WTC11 (cell line): ENCODE measurements around the gene APPL1. TPM values are rescaled to one million over a fixed set of nuclear protein-coding genes. Genes with fewer than 3 reads are reported as not detected.
A peak's percentile ranks its signal among the peaks of the same experiment; 100 is the strongest.

Experiments used
- ATAC-seq: fragments of 200-7000 bp; cut with Tn5 transposase; 2 replicates; pipeline ENCODE4 v1.10.0; 2021; ENCODE audit warnings: mild to moderate bottlenecking, moderate library complexity
- CTCF ChIA-PET: fragments of 300-600 bp; sonication (Branson Sonifier 250); formaldehyde crosslinking; loops from one replicate; lab custom pipeline; 2021; ENCODE audit warnings: antibody characterized with exemption; lab: Charles Lee
- POLR2A ChIA-PET: fragments of 350-600 bp; sonication (Branson Sonifier 250); formaldehyde crosslinking; loops from one replicate; lab custom pipeline; 2021; ENCODE audit warnings: antibody characterized with exemption; lab: Charles Lee
- DNase-seq: peaks from one replicate; pipeline ENCODE4 v3.0.0; 2021; ENCODE audit warnings: low spot score
- H3K27ac Mint-ChIP-seq: 2 replicates; pipeline ENCODE4 v1.8.0; 2021; ENCODE audit warnings: mixed read lengths
- H3K27me3 Mint-ChIP-seq: 2 replicates; pipeline ENCODE4 v1.8.0; 2021; ENCODE audit warnings: low read depth, mild to moderate bottlenecking, moderate library complexity, mixed read lengths
- H3K36me3 Mint-ChIP-seq: 2 replicates; pipeline ENCODE4 v1.8.0; 2021; ENCODE audit warnings: mixed read lengths
- H3K4me1 Mint-ChIP-seq: 2 replicates; pipeline ENCODE4 v1.8.0; 2022; ENCODE audit warnings: mixed read lengths
- H3K4me3 Mint-ChIP-seq: 2 replicates; pipeline ENCODE4 v1.8.0; 2021; ENCODE audit warnings: mild to moderate bottlenecking, moderate library complexity, mixed read lengths
- H3K9me3 Mint-ChIP-seq: 2 replicates; pipeline ENCODE4 v1.8.0; 2021; ENCODE audit warnings: mixed read lengths
- AFF4 ChIP-seq: sonication (generic); formaldehyde crosslinking; IDR thresholded peaks from 2 replicates; pipeline ENCODE4 v1.8.1; 2023; ENCODE audit warnings: mild to moderate bottlenecking, missing genetic modification reagents, borderline replicate concordance
- ATF3 ChIP-seq: sonication (generic); formaldehyde crosslinking; conservative IDR thresholded peaks from 2 replicates; pipeline ENCODE4 v1.8.1; 2022; ENCODE audit warnings: mild to moderate bottlenecking, missing genetic modification reagents
- E2F4 ChIP-seq: sonication (generic); formaldehyde crosslinking; IDR thresholded peaks from 2 replicates; pipeline ENCODE4 v1.8.1; 2022; ENCODE audit warnings: low read depth, mild to moderate bottlenecking, moderate library complexity, missing genetic modification reagents, borderline replicate concordance
- EMX1 ChIP-seq: fragments of 250-450 bp; sonication (Bioruptor Pico); IDR thresholded peaks from 2 replicates; pipeline ENCODE4 v1.8.0; 2021; ENCODE audit warnings: mild to moderate bottlenecking
- FOXJ3 ChIP-seq: sonication (generic); formaldehyde crosslinking; IDR thresholded peaks from 2 replicates; pipeline ENCODE4 v1.9.0; 2021; ENCODE audit warnings: missing genetic modification reagents, mild to moderate bottlenecking, borderline replicate concordance
- NFATC4 ChIP-seq: fragments of 250-450 bp; sonication (Bioruptor Pico); IDR thresholded peaks from 2 replicates; pipeline ENCODE4 v1.9.0; 2021; ENCODE audit warnings: mild to moderate bottlenecking
- NFYB ChIP-seq: sonication (generic); formaldehyde crosslinking; conservative IDR thresholded peaks from 2 replicates; pipeline ENCODE4 v1.8.0; 2022; ENCODE audit warnings: low read depth, missing genetic modification reagents
- RORB ChIP-seq: fragments of 250-450 bp; sonication (Bioruptor Pico); IDR thresholded peaks from 2 replicates; pipeline ENCODE4 v1.9.0; 2021; ENCODE audit warnings: mild to moderate bottlenecking
- SMAD3 ChIP-seq: sonication (generic); formaldehyde crosslinking; IDR thresholded peaks from 2 replicates; pipeline ENCODE4 v1.8.0; 2022; ENCODE audit warnings: missing genetic modification reagents, mild to moderate bottlenecking, borderline replicate concordance
- STAT6 ChIP-seq: sonication (generic); formaldehyde crosslinking; conservative IDR thresholded peaks from 2 replicates; pipeline ENCODE4 v1.8.1; 2023; ENCODE audit warnings: mild to moderate bottlenecking, low read depth, missing genetic modification reagents, moderate library complexity
- TP53 ChIP-seq: sonication (generic); formaldehyde crosslinking; IDR thresholded peaks from 2 replicates; pipeline ENCODE4 v1.8.1; 2023; ENCODE audit warnings: mild to moderate bottlenecking, missing genetic modification reagents
- USF1 ChIP-seq: sonication (generic); formaldehyde crosslinking; IDR thresholded peaks from 2 replicates; pipeline ENCODE4 v1.8.0; 2022; ENCODE audit warnings: mild to moderate bottlenecking, missing genetic modification reagents
- ZBTB21 ChIP-seq: sonication (generic); formaldehyde crosslinking; IDR thresholded peaks from 2 replicates; pipeline ENCODE4 v1.8.1; 2023; ENCODE audit warnings: mild to moderate bottlenecking, missing genetic modification reagents, borderline replicate concordance
- ZNF121 ChIP-seq: sonication (generic); formaldehyde crosslinking; IDR thresholded peaks from 2 replicates; pipeline ENCODE4 v1.8.0; 2023; ENCODE audit warnings: missing genetic modification reagents
- total RNA-seq: library from RNA; stranded (reverse); gene quantifications from 3 replicates; pipeline ENCODE4 v1.2.3, GENCODE V29; 2021
- TF ChIP-seq, protein P1 (sequence below): sonication (generic); formaldehyde crosslinking; IDR thresholded peaks from 2 replicates; pipeline ENCODE4 v1.8.0; 2023; ENCODE audit warnings: missing genetic modification reagents, mild to moderate bottlenecking, borderline replicate concordance
- TF ChIP-seq, protein P2 (sequence below): sonication (generic); formaldehyde crosslinking; IDR thresholded peaks from 2 replicates; pipeline ENCODE4 v1.8.1; 2022; ENCODE audit warnings: low read depth, missing genetic modification reagents, borderline replicate concordance

The APPL1 gene
- total RNA-seq, 1 experiment from 2014 or later: 35.8 TPM

DNA sequence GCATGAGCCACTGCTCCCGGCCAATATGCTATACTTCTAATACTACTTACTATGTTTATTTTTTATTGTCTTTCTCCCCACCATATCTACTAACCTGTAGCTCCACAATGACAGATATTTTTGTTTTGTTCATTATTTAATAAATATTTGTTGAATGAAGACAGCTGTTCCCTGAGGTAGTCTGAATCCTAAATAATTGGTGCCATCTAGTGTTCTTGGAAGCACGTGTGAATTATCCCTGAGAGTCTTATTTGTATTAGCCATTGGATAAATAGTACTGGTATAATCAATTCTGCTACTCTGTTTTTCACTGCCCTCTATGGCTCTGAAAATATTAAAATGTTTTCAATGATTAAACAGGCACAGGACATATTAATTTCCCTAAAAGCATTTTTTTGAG lies 5.6 kb upstream of the APPL1 start (continued):
- no peak for TF ChIP-seq AFF4 (CRISPR knock-in tag)

- peaks cover 6% of the 10 kb centered on the region; the same call in 1 of the 2 replicates for H3K27me3 Mint-ChIP-seq
- no peaks in the 10 kb centered on the region for H3K9me3 Mint-ChIP-seq
- ChIA-PET POLR2A (no interaction called here), CTCF (interaction anchor here (3.4 kb wide), 1 partner anchor 26 kb away, joined by 13 read pairs; the partner anchor contains the start of gene HESX1)
- H3K4me1 Mint-ChIP-seq: peaks cover 26% of the 10 kb centered on the region
- no peaks in the 10 kb centered on the region for H3K36me3 Mint-ChIP-seq
- no peak overlapping the region for H3K27ac Mint-ChIP-seq
- no peak overlapping the region for H3K4me3 Mint-ChIP-seq
- DNase-seq (no peak), ATAC-seq (no peak)
- TF ChIP-seq USF1 (CRISPR knock-in tag): no peak
- TF ChIP-seq TP53 (CRISPR knock-in tag): no peak
- no peak for TF ChIP-seq NFATC4 (CRISPR knock-in tag)
- no peak for TF ChIP-seq ATF3 (CRISPR knock-in tag)
- TF ChIP-seq, protein P1, sequence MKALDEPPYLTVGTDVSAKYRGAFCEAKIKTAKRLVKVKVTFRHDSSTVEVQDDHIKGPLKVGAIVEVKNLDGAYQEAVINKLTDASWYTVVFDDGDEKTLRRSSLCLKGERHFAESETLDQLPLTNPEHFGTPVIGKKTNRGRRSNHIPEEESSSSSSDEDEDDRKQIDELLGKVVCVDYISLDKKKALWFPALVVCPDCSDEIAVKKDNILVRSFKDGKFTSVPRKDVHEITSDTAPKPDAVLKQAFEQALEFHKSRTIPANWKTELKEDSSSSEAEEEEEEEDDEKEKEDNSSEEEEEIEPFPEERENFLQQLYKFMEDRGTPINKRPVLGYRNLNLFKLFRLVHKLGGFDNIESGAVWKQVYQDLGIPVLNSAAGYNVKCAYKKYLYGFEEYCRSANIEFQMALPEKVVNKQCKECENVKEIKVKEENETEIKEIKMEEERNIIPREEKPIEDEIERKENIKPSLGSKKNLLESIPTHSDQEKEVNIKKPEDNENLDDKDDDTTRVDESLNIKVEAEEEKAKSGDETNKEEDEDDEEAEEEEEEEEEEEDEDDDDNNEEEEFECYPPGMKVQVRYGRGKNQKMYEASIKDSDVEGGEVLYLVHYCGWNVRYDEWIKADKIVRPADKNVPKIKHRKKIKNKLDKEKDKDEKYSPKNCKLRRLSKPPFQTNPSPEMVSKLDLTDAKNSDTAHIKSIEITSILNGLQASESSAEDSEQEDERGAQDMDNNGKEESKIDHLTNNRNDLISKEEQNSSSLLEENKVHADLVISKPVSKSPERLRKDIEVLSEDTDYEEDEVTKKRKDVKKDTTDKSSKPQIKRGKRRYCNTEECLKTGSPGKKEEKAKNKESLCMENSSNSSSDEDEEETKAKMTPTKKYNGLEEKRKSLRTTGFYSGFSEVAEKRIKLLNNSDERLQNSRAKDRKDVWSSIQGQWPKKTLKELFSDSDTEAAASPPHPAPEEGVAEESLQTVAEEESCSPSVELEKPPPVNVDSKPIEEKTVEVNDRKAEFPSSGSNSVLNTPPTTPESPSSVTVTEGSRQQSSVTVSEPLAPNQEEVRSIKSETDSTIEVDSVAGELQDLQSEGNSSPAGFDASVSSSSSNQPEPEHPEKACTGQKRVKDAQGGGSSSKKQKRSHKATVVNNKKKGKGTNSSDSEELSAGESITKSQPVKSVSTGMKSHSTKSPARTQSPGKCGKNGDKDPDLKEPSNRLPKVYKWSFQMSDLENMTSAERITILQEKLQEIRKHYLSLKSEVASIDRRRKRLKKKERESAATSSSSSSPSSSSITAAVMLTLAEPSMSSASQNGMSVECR (CRISPR knock-in tag): no peak
- TF ChIP-seq ZNF121 (CRISPR knock-in tag): no peak
- no peak for TF ChIP-seq ZBTB21 (CRISPR knock-in tag)
- TF ChIP-seq E2F4 (CRISPR knock-in tag): no peak
Observed at GRCh38 chr3:57224856-57225255, 2.7 kb upstream of the APPL1 start.

DNA sequence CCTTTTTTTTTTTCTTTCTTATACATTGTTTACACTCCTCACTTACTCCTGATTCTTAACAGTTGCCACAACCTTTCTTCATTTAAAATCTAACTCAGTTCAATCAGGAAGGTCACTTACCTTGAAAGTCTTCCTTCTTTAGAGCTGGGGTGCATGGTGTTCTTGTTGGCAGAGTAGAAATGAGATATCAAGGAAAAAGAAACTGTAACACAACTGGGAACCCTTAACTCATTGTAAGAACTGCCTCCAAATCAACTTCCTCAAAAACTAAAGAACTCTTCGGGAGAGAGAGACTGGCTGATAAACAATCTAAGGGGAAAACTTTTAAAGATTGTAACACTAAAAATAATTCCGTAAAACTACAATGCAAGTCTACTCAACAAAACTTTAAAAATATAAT lies 1.4 kb upstream of the APPL1 start:
- Mint-ChIP-seq H3K9me3 (no peaks in the 10 kb centered on the region), H3K36me3 (no peaks in the 10 kb centered on the region), H3K4me3 (0 out of 2 replicates have a peak overlapping the region, but pooled peaks have one; percentile 16), H3K27ac (peak overlapping the region; percentile 42; the same call in 1 of the 2 replicates), H3K4me1 (peaks cover 26% of the 10 kb centered on the region), H3K27me3 (peaks cover 6% of the 10 kb centered on the region; the same call in 1 of the 2 replicates)
- DNase-seq (no peak), ATAC-seq (no peak)
- CTCF ChIA-PET: interaction anchor here (0.9 to 2.0 kb wide), 2 partner anchors 27 to 94 kb away, joined by 3 to 5 read pairs; partner anchors contain the start of gene HESX1
- POLR2A ChIA-PET: no interaction called here
- no peak for TF ChIP-seq FOXJ3
- TF ChIP-seq EMX1 (CRISPR knock-in tag): no peak
- no peak for TF ChIP-seq NFYB (CRISPR knock-in tag)
- TF ChIP-seq, protein P2, sequence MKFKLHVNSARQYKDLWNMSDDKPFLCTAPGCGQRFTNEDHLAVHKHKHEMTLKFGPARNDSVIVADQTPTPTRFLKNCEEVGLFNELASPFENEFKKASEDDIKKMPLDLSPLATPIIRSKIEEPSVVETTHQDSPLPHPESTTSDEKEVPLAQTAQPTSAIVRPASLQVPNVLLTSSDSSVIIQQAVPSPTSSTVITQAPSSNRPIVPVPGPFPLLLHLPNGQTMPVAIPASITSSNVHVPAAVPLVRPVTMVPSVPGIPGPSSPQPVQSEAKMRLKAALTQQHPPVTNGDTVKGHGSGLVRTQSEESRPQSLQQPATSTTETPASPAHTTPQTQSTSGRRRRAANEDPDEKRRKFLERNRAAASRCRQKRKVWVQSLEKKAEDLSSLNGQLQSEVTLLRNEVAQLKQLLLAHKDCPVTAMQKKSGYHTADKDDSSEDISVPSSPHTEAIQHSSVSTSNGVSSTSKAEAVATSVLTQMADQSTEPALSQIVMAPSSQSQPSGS (CRISPR knock-in tag): no peak
- no peak for TF ChIP-seq RORB (CRISPR knock-in tag)
- TF ChIP-seq STAT6 (CRISPR knock-in tag): no peak
- TF ChIP-seq SMAD3 (CRISPR knock-in tag): no peak
